H1 (cell line): Measurements from ENCODE around the gene DUS1L.

ENCODE experiments used
- ATF3 ChIP-seq: IDR thresholded peaks from 2 replicates; pipeline ENCODE4 v1.6.1; 2011; ENCODE audit warnings: low read depth, mild to moderate bottlenecking, low read length; ENCODE audit not compliant: insufficient read depth
- CTCF ChIP-seq, 3 experiments: IDR thresholded peaks; 1 replicate in 2 of 3; 2 replicates in 1 of 3; pipeline versions ENCODE4 v1.5.1 to v1.6.1; 2011; ENCODE audit warnings: low read length in 3 of 3, mild to moderate bottlenecking in 3 of 3, inconsistent platforms in 2 of 3, low read depth in 1 of 3, moderate library complexity in 1 of 3; ENCODE audit not compliant: insufficient read depth in 1 of 3; ENCODE audit errors: control extremely low read depth in 1 of 3
- MAX ChIP-seq: IDR thresholded peaks from 2 replicates; pipeline ENCODE4 v1.6.1; 2012; ENCODE audit warnings: inconsistent platforms
- SIN3A ChIP-seq, 2 experiments: IDR thresholded peaks in 1 of 2; conservative IDR thresholded peaks in 1 of 2; 2 replicates each; pipeline ENCODE4 v1.6.1; 2011 to 2012; ENCODE audit warnings: low read length in 2 of 2, improper control_type of control experiment in 1 of 2, low read depth in 1 of 2, mild to moderate bottlenecking in 1 of 2
- SP2 ChIP-seq: IDR thresholded peaks from 2 replicates; pipeline ENCODE4 v1.6.1; 2012; ENCODE audit warnings: mild to moderate bottlenecking, low read length, inconsistent platforms
- ZNF274 ChIP-seq: IDR thresholded peaks from 2 replicates; pipeline ENCODE4 v1.7.0; 2012; ENCODE audit warnings: low read length, borderline replicate concordance; ENCODE audit errors: extremely low read depth

GRCh38 chr17:82028246-82028645 lies 37.4 kb downstream of the DUS1L start:
- no peak for TF ChIP-seq ZNF274
- TF ChIP-seq ATF3 = no peak
- no peak for TF ChIP-seq SIN3A (conservative IDR thresholded peaks at IDR 0.05 in 1 of 2, IDR thresholded peaks at IDR 0.05 in 1 of 2; ENCODE audit: low read depth in 1 of 2, low read length in 2 of 2)
- no peak for TF ChIP-seq CTCF (IDR thresholded peaks at IDR 0.05; ENCODE audit: control extremely low read depth in 1 of 3, insufficient read depth in 1 of 3, low read depth in 1 of 3, low read length in 3 of 3)
- no peak for TF ChIP-seq SP2
- TF ChIP-seq MAX = no peak
